ENCODE data around the gene DHX40.

DNA sequence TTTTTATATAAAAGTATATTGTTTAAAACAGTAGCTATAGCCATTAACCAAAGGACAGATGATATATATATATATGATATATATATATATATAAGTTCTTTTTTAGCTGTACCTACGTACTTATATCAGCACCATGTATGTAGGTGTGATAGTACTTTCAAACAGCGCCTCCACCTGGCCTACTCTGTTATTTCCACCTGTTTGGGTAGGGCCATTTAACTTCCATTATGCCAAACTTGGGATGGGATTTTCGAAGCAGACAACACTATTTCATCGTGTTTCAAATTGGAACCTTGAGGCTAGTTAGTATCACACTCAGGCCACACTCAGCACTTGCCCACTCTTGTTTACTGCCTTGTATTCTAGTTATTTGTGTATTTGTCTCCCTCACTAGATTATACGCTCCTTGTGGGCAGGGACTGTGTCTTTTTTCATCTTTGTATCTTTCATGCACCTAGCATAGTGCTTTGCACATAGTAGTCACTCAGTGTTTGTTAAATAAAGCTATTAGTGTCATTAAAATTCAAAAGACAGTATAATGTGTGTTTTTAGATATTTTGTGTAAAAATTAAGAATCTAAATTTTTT lies 42.5 kb downstream of the DHX40 start:
- TF ChIP-seq, protein P1, sequence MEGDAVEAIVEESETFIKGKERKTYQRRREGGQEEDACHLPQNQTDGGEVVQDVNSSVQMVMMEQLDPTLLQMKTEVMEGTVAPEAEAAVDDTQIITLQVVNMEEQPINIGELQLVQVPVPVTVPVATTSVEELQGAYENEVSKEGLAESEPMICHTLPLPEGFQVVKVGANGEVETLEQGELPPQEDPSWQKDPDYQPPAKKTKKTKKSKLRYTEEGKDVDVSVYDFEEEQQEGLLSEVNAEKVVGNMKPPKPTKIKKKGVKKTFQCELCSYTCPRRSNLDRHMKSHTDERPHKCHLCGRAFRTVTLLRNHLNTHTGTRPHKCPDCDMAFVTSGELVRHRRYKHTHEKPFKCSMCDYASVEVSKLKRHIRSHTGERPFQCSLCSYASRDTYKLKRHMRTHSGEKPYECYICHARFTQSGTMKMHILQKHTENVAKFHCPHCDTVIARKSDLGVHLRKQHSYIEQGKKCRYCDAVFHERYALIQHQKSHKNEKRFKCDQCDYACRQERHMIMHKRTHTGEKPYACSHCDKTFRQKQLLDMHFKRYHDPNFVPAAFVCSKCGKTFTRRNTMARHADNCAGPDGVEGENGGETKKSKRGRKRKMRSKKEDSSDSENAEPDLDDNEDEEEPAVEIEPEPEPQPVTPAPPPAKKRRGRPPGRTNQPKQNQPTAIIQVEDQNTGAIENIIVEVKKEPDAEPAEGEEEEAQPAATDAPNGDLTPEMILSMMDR (IDR thresholded peaks at IDR 0.05; ENCODE audit: low read depth, low read length): peak; percentile 25
- TF ChIP-seq, protein P2, sequence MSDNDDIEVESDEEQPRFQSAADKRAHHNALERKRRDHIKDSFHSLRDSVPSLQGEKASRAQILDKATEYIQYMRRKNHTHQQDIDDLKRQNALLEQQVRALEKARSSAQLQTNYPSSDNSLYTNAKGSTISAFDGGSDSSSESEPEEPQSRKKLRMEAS (IDR thresholded peaks at IDR 0.05; ENCODE audit: low read depth, low read length): no peak
- no peak for TF ChIP-seq POLR2A (IDR thresholded peaks at IDR 0.05; ENCODE audit: extremely low read depth, insufficient read length)

Data from NB4 (cell line).